OCI-LY3 (cell line): ENCODE data around the gene TMEM222.

ENCODE experiments used
- H2AFZ ChIP-seq: fragments of 200-600, 300-600 bp; shearing (Covaris generic); 2 replicates; pipeline ENCODE4 v1.6.0; 2014; ENCODE audit warnings: antibody characterized with exemption, low read depth, low read length
- H3K27ac ChIP-seq: fragments of 200-600, 300-600 bp; sonication (generic); 2 replicates; pipeline ENCODE4 v1.5.1; 2014; ENCODE audit warnings: mild to moderate bottlenecking, low read length, moderate library complexity, mixed read lengths
- H3K27me3 ChIP-seq: fragments of 200-600, 300-600 bp; sonication (generic); 2 replicates; pipeline ENCODE4 v1.6.1; 2014; ENCODE audit warnings: low read depth, low read length, mixed read lengths
- H3K36me3 ChIP-seq: fragments of 200-600, 300-600 bp; sonication (generic); replicated peaks from 2 replicates; pipeline ENCODE3; 2014; ENCODE audit warnings: low read depth, low read length, mixed read lengths
- H3K4me1 ChIP-seq: fragments of 300-600, 200-600 bp; sonication (generic); 2 replicates; pipeline ENCODE4 v1.6.1; 2014; ENCODE audit warnings: low read length, mixed read lengths
- H3K4me2 ChIP-seq: fragments of 200-600, 300-600 bp; sonication (generic); 2 replicates; pipeline ENCODE4 v1.6.1; 2014; ENCODE audit warnings: low read length, mixed read lengths
- H3K4me3 ChIP-seq: fragments of 300-600, 200-600 bp; sonication (generic); 2 replicates; pipeline ENCODE4 v1.5.1; 2014; ENCODE audit warnings: antibody characterized with exemption, mild to moderate bottlenecking, low read length, moderate library complexity
- H3K79me2 ChIP-seq: fragments of 300-600, 200-600 bp; shearing (Covaris generic); 2 replicates; pipeline ENCODE4 v1.6.1; 2014; ENCODE audit warnings: mild to moderate bottlenecking, low read length, mixed read lengths
- H3K9ac ChIP-seq: fragments of 300-600, 200-600 bp; shearing (Covaris generic); 2 replicates; pipeline ENCODE4 v1.6.0; 2014; ENCODE audit warnings: mild to moderate bottlenecking, low read length, moderate library complexity
- H3K9me3 ChIP-seq: fragments of 200-600, 300-600 bp; shearing (Covaris generic); 2 replicates; pipeline ENCODE4 v1.6.1; 2014; ENCODE audit warnings: low read length, mixed read lengths; ENCODE audit not compliant: insufficient read depth
- H4K20me1 ChIP-seq: fragments of 200-600, 300-600 bp; sonication (generic); 2 replicates; pipeline ENCODE4 v1.6.1; 2016; ENCODE audit warnings: low read length, mixed read lengths; ENCODE audit not compliant: insufficient read depth
- CTCF ChIP-seq: fragments of 200-600, 300-600 bp; sonication (generic); IDR thresholded peaks from 2 replicates; pipeline ENCODE4 v1.5.1; 2014; ENCODE audit warnings: antibody characterized with exemption, low read length, low read depth
- EZH2phosphoT487 ChIP-seq: fragments of 200-600 bp; shearing (Covaris generic); IDR thresholded peaks from 2 replicates; pipeline ENCODE4 v1.6.1; 2018; ENCODE audit warnings: antibody characterized with exemption, mixed run types, low read depth

TMEM222 gene

DNA sequence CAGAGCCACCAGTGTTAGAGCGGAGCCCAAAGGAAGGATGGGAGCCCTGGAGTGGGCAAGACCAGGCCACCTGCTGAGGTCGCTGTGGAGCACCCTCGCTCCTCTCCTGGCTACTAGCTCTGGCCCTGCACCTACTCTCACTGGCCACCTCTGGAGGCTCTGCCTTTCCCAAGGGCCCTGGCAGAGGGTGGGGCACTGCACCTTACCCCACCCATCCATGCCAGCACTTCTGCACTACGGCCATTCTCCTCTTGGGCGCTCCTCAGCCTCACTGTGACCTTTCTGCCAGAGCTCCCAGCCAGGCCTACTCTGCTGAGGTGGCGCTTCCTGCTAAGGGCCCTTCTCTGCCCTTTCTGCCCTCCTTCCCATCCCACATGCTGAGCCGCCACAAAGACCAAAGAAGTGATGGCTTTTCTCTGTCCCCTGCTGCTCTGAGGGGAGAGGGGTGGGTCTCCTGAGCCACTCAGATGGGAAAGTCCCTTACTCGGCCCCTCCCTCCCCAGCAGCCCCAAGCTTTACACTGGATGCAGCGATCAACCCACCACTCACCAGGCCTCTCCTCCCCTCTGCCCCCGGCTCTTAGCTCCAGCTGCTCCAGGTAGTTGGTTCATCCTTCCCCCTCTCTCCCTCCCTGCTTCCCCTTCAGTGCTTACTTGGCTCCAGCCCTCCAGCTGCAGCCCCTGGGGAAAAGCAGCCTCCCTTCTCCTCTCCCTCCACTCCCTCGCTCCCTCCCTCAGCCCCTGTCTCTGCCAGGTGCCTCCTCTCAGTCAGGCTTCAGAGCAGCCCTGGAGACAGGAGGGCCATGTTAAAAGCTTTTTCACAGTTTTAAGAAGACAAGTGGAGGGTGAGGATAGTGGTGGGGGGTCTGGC is 14.8 kb upstream of the TMEM222 start:
- no peak overlapping the region for H3K27ac ChIP-seq
- H3K9ac ChIP-seq: no peak overlapping the region
- H3K9me3 ChIP-seq: no peaks in the 10 kb centered on the region
- no peak overlapping the region for H3K4me2 ChIP-seq
- H3K36me3 ChIP-seq: no peaks in the 10 kb centered on the region
- H3K4me1 ChIP-seq: no peaks in the 10 kb centered on the region
- TF ChIP-seq EZH2phosphoT487: no peak
- TF ChIP-seq CTCF: no peak; the same call in 1 of the 2 replicates
- H3K79me2 ChIP-seq: no peaks in the 10 kb centered on the region
- no peaks in the 10 kb centered on the region for H3K27me3 ChIP-seq
- no peak overlapping the region for H2AFZ ChIP-seq
- no peaks in the 10 kb centered on the region for H4K20me1 ChIP-seq
- no peak overlapping the region for H3K4me3 ChIP-seq

DNA sequence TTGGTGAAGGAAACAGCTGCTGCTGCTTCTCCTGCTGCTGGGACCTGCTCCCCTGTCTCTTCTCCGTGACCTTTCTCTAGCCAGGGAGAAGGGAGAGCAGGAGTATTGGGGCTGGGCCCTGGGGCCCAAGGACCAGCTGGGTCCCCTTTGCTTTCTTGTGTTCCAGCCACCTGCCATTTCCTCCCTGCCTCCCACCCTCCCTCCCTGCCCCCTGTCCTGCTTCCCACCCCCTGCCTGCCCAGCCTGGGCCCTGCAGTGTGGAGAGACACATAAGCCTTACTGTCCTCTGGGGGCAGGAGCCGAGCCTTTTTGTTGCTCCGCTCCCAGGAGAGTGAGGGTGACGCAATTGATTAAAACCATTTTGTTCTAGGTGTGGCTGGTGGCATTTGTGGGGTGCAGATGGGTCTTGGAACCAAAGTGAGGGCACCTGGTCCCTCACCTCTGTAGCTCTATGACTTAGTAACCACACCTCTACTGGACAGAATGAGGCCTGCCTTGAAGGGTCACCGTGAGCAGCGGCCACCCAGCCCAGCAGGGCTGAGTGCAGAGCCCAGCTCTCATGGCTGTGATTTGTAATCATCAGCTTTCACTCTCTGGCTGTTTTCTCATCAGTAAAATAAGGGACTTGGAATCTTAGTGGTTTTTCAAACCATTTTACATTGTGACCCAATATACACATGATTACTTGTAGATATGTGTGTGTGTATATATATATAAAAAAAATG is 13.9 kb upstream of the TMEM222 start:
- Histone ChIP-seq H3K9ac (no peak overlapping the region), H3K9me3 (no peaks in the 10 kb centered on the region), H3K27ac (no peak overlapping the region), H2AFZ (no peak overlapping the region), H3K36me3 (no peaks in the 10 kb centered on the region), H4K20me1 (no peaks in the 10 kb centered on the region), H3K79me2 (no peaks in the 10 kb centered on the region), H3K4me3 (no peak overlapping the region), H3K27me3 (no peaks in the 10 kb centered on the region), H3K4me1 (no peaks in the 10 kb centered on the region), H3K4me2 (no peak overlapping the region)
- no peak for TF ChIP-seq EZH2phosphoT487
- TF ChIP-seq CTCF: no peak

DNA sequence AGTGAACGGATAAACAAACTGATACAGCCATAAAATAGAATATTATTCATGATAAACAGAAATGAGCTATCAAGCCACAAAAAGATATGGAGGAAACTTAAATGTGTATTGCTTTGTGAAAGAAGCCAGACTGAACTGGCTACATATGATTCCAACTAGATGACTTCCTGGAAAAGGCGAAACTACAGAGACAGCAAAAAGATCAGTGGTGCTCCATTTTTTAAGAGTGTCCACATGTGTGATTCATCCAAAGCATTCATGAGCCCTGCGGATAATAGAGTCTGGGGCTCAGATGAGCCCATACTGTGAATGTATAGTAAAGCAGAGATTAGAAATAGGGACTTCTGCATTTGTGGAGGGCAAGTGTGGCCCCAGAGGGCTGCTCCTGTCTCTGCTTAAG is 7.8 kb upstream of the TMEM222 start:
- H3K36me3 ChIP-seq: no peaks in the 10 kb centered on the region
- TF ChIP-seq EZH2phosphoT487 (no peak), CTCF (no peak)

DNA sequence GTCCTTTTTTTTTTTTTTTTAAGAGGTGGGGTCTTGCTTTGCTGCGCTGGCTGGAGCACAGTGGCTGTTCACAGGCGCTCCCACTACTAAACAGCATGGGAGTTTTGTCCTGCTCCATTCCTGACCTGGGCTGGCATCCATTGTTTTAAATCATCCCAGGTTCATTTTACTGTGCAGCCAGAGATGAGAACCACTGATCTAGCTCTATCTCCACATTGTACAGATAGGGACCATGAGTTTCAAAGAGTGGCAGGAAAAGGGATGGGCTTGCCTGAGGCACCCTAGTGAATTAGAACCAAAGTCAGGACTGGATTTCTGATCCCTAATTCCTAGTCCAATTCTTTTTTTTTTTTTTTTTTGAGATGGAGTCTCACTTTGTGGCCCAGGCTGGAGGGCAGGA is 7.2 kb upstream of the TMEM222 start:
- Histone ChIP-seq H3K4me3 (no peak overlapping the region), H2AFZ (no peak overlapping the region), H3K9me3 (no peaks in the 10 kb centered on the region), H3K27ac (no peak overlapping the region), H3K9ac (no peak overlapping the region), H3K27me3 (no peaks in the 10 kb centered on the region), H3K79me2 (no peaks in the 10 kb centered on the region), H3K4me2 (no peak overlapping the region), H3K4me1 (no peaks in the 10 kb centered on the region), H3K36me3 (no peaks in the 10 kb centered on the region), H4K20me1 (no peaks in the 10 kb centered on the region)
- no peak for TF ChIP-seq EZH2phosphoT487
- TF ChIP-seq CTCF: no peak

More for the DNA sequence above, 7.8 kb upstream of the TMEM222 start:
- Histone ChIP-seq H3K27ac (no peak overlapping the region), H3K27me3 (no peaks in the 10 kb centered on the region), H3K9me3 (no peaks in the 10 kb centered on the region), H3K4me2 (no peak overlapping the region), H3K79me2 (no peaks in the 10 kb centered on the region), H3K4me1 (no peaks in the 10 kb centered on the region), H3K4me3 (no peak overlapping the region), H3K9ac (no peak overlapping the region), H2AFZ (no peak overlapping the region), H4K20me1 (no peaks in the 10 kb centered on the region)
